Right lobe of liver (tissue), 6 donors: ENCODE data around the gene HEATR5B. TPM values are rescaled to one million over a fixed set of nuclear protein-coding genes. Genes with fewer than 3 reads are reported as not detected.

ENCODE experiments used
- ATAC-seq, 4 donors: fragments of 200-7000 bp; cut with Tn5 transposase; one replicate each; pipeline ENCODE4 v1.9.1; 2020; ENCODE audit warnings: mild to moderate bottlenecking in 4 of 4, moderate library complexity in 4 of 4
- DNase-seq, 3 donors: peaks; one replicate each; pipeline ENCODE4 v3.0.0-alpha.2; 2020
- H3K27ac ChIP-seq, 3 donors: fragments of 200-600 bp; one replicate each; pipeline ENCODE4 v1.8.0; 2022
- H3K27me3 ChIP-seq, 2 donors: fragments of 200-600 bp; one replicate each; pipeline ENCODE4 v1.8.0; 2022
- H3K36me3 ChIP-seq, 4 donors: fragments of 200-600 bp; sonication (generic) in 1 of 4; one replicate each; pipeline versions ENCODE4 v1.5.1 to v1.8.0; 2017 to 2022; ENCODE audit warnings: control low read depth in 1 of 4
- H3K4me1 ChIP-seq, 4 donors: fragments of 200-600 bp; sonication (generic) in 1 of 4; one replicate each; pipeline versions ENCODE4 v1.5.1 to v1.8.0; 2017 to 2022; ENCODE audit warnings: control low read depth in 1 of 4
- H3K4me3 ChIP-seq, 3 donors: fragments of 200-600 bp; one replicate each; pipeline ENCODE4 v1.8.0; 2022
- H3K9me3 ChIP-seq, 4 donors: fragments of 200-600 bp; sonication (generic) in 1 of 4; one replicate each; pipeline versions ENCODE4 v1.5.1 to v1.8.0; 2017 to 2022; ENCODE audit warnings: control low read depth in 1 of 4
- CTCF ChIP-seq, 4 donors: fragments of 200-600 bp in 3 of 4; fragments of 450-650 bp in 1 of 4; IDR thresholded peaks; one replicate each; pipeline versions ENCODE4 v1.5.1 to v1.8.0; 2016 to 2022; ENCODE audit warnings: antibody characterized with exemption in 4 of 4, mild to moderate bottlenecking in 2 of 4
- POLR2A ChIP-seq: fragments of 450-650 bp; IDR thresholded peaks from one replicate; pipeline ENCODE4 v1.6.1; 2017; ENCODE audit warnings: antibody characterized with exemption, mild to moderate bottlenecking
- WGBS: methylation state at CpG from one replicate; pipeline ENCODE4 v1.1.6; 2018; ENCODE audit warnings: low coverage, low lambda C conversion rate; ENCODE audit not compliant: insufficient coverage; ENCODE audit errors: missing lambda C conversion rate; 5-methylcytosine and 5-hydroxymethylcytosine counted together
- intact Hi-C, 2 donors: fragments of 100-400 bp; cut with DNase I; formaldehyde crosslinking; loops; one replicate each; pipeline versions ENCODE4 v1.11.2 to v1.14.1; 2022
- total RNA-seq, 6 experiments: library from RNA; depleted of rRNA in 2 of 6; stranded (reverse); fragments of >200 nt in 2 of 6; fragmentation: NEBNext Ultra II Directional in 3 of 6; extraction: Animal tissue kit (Norgen Biotek cat#: 25700) in 3 of 6; gene quantifications; one replicate each; pipeline versions ENCODE4 v1.1.0 to v1.2.4, GENCODE V29; 2016 to 2023
- donor health status: DM: no; HTN: yes; CAD: no.
- donor health status: DM: no; HTN: no; CAD: no.
- donor health status: DM: no; HTN: no; CAD: no.
- donor health status: DM: no; HTN: yes; CAD: no.
- donor health status: DM: no; HTN: yes; CAD: no.

Gene HEATR5B
- total RNA-seq, 6 experiments from 2014 or later: 7.7 to 11.7 (median 9.2) TPM

GRCh38 chr2:37013315-37013641 lies 70.9 kb downstream of the HEATR5B start:
- TF ChIP-seq POLR2A (no peak), CTCF (IDR thresholded peaks at IDR 0.05) (no peak)
- 84% methylated on average over 4 of the region's 4 CpGs for WGBS
- Histone ChIP-seq H3K4me3 (no peak overlapping the region), H3K9me3 (no peaks in the 10 kb centered on the region), H3K36me3 (peaks cover 0 to 28% (median 13%) of the 10 kb centered on the region in 4 donors), H3K27ac (no peak overlapping the region), H3K4me1 (no peaks in the 10 kb centered on the region), H3K27me3 (no peaks in the 10 kb centered on the region)
- DNase-seq: no peak
- no peak for ATAC-seq
- intact Hi-C loops: no loop called here

DNA sequence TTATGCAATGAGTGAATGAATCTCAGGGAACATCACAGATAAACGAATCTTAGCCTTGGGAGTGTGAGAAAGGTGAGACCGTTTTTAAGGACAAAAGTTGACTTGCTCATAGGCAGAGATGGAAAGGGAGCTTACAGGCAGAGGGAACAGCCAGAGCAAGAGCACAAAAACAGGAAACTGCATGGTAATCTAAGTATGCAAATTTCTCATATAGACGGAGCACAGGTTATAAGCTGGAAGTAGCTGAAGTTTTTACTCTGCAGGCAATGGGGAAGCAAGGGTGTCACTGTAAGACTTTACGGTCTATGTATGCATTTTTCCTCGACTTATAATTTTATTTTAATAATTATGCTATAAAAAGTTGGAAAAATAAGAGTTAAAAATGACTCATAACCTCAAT lies 73.0 kb downstream of the HEATR5B start:
- H3K4me1 ChIP-seq: no peaks in the 10 kb centered on the region
- ATAC-seq (no peak), DNase-seq (no peak)
- peaks cover 0 to 35% (median 9%) of the 10 kb centered on the region in 4 donors for H3K36me3 ChIP-seq
- no peak overlapping the region for H3K27ac ChIP-seq
- intact Hi-C loops: no loop called here
- no peaks in the 10 kb centered on the region for H3K27me3 ChIP-seq
- H3K4me3 ChIP-seq: no peak overlapping the region
- 60% methylated on average over 5 of the region's 5 CpGs for WGBS
- H3K9me3 ChIP-seq: no peaks in the 10 kb centered on the region
- TF ChIP-seq CTCF (IDR thresholded peaks at IDR 0.05): no peak
- no peak for TF ChIP-seq POLR2A

- DNase-seq (no peak), ATAC-seq (peak; percentile 71 to 83 (median 76))
- Histone ChIP-seq H3K27ac (no peak overlapping the region), H3K9me3 (no peaks in the 10 kb centered on the region), H3K27me3 (no peaks in the 10 kb centered on the region), H3K4me1 (no peaks in the 10 kb centered on the region), H3K36me3 (peaks cover 0 to 70% (median 17%) of the 10 kb centered on the region in 4 donors), H3K4me3 (no peak overlapping the region)
- WGBS: 23% methylated on average over 8 of the region's 8 CpGs
- TF ChIP-seq POLR2A (no peak), CTCF (IDR thresholded peaks at IDR 0.05) (peak; percentile 39 to 57 (median 55))
- intact Hi-C loops: no loop called here
Measured at GRCh38 chr2:37005118-37005868, 78.9 kb downstream of the HEATR5B start.

GRCh38 chr2:37000988-37001556 lies 83.1 kb downstream of the HEATR5B start:
- Histone ChIP-seq H3K36me3 (peaks cover 0 to 61% (median 18%) of the 10 kb centered on the region in 4 donors), H3K4me1 (no peaks in the 10 kb centered on the region), H3K9me3 (no peaks in the 10 kb centered on the region), H3K4me3 (no peak overlapping the region), H3K27me3 (no peaks in the 10 kb centered on the region), H3K27ac (no peak overlapping the region)
- WGBS: 78% methylated on average over 2 of the region's 2 CpGs
- TF ChIP-seq POLR2A: no peak
- TF ChIP-seq CTCF (IDR thresholded peaks at IDR 0.05): no peak
- DNase-seq (no peak), ATAC-seq (no peak)
- intact Hi-C loops: no loop called here
